Mesendoderm (in vitro differentiated cells): ENCODE data around the gene MUC2. TPM values are rescaled to one million over a fixed set of nuclear protein-coding genes. Genes with fewer than 3 reads are reported as not detected.

Experiments
- DNase-seq: peaks from one replicate; pipeline ENCODE4 v3.0.0; 2013
- H2AK5ac ChIP-seq: 2 replicates; pipeline ENCODE4 v1.6.1; 2013; ENCODE audit warnings: low read length, inconsistent platforms
- H2BK120ac ChIP-seq: 2 replicates; pipeline ENCODE4 v1.6.1; 2013; ENCODE audit warnings: low read depth, mild to moderate bottlenecking, low read length, moderate library complexity, mixed read lengths
- H2BK15ac ChIP-seq: replicated peaks from 2 replicates; pipeline ENCODE4 v1.6.1; 2013; ENCODE audit warnings: low read depth, mild to moderate bottlenecking, moderate library complexity
- H2BK5ac ChIP-seq: 2 replicates; pipeline ENCODE4 v1.6.1; 2013; ENCODE audit warnings: low read length, inconsistent platforms
- H3K18ac ChIP-seq: 2 replicates; pipeline ENCODE4 v1.6.1; 2013; ENCODE audit warnings: mild to moderate bottlenecking, low read length, mixed read lengths
- H3K23ac ChIP-seq: one replicate; pipeline ENCODE4 v1.6.1; 2013; ENCODE audit warnings: low read length
- H3K27ac ChIP-seq: 2 replicates; pipeline ENCODE4 v1.5.1; 2013; ENCODE audit warnings: low read depth, mild to moderate bottlenecking, inconsistent platforms, low read length, moderate library complexity
- H3K27me3 ChIP-seq: 2 replicates; pipeline ENCODE4 v1.6.1; 2013; ENCODE audit warnings: low read length, control low read depth, mild to moderate bottlenecking, inconsistent platforms; ENCODE audit not compliant: insufficient read depth, poor library complexity
- H3K36me3 ChIP-seq: 2 replicates; pipeline ENCODE4 v1.6.1; 2013; ENCODE audit warnings: low read length, inconsistent platforms; ENCODE audit not compliant: control insufficient read depth, insufficient read depth
- H3K4ac ChIP-seq: one replicate; pipeline ENCODE4 v1.6.1; 2013; ENCODE audit warnings: low read depth, mild to moderate bottlenecking, low read length, moderate library complexity
- H3K4me1 ChIP-seq: 2 replicates; pipeline ENCODE4 v1.6.1; 2013; ENCODE audit warnings: low read depth, low read length, inconsistent platforms; ENCODE audit not compliant: control insufficient read depth
- H3K4me2 ChIP-seq: 2 replicates; pipeline ENCODE4 v1.6.1; 2013; ENCODE audit warnings: low read length
- H3K4me3 ChIP-seq: 2 replicates; pipeline ENCODE4 v1.5.1; 2013; ENCODE audit warnings: mild to moderate bottlenecking, low read length
- H3K56ac ChIP-seq: one replicate; pipeline ENCODE4 v1.6.1; 2013; ENCODE audit warnings: low read length
- H3K79me1 ChIP-seq: 2 replicates; pipeline ENCODE4 v1.6.1; 2013; ENCODE audit warnings: low read length, inconsistent platforms
- H3K79me2 ChIP-seq: 2 replicates; pipeline ENCODE4 v1.6.1; 2013; ENCODE audit warnings: mild to moderate bottlenecking, low read length; ENCODE audit not compliant: control insufficient read depth, insufficient read depth
- H3K9ac ChIP-seq: 2 replicates; pipeline ENCODE4 v1.6.1; 2013; ENCODE audit warnings: low read length, inconsistent platforms
- H4K5ac ChIP-seq: one replicate; pipeline ENCODE4 v1.6.1; 2013; ENCODE audit warnings: low read length
- H4K8ac ChIP-seq: one replicate; pipeline ENCODE4 v1.6.1; 2013; ENCODE audit warnings: low read depth, mild to moderate bottlenecking, control low read depth, low read length, moderate library complexity
- WGBS: extraction: QIAGEN DNeasy Blood & Tissue Kit; methylation state at CpG from one replicate; pipeline ENCODE4 v1.1.7; 2013; ENCODE audit warnings: low lambda C conversion rate, missing lambda C conversion rate; ENCODE audit not compliant: insufficient coverage; ENCODE audit errors: extremely low coverage; 5-methylcytosine and 5-hydroxymethylcytosine counted together
- polyA plus RNA-seq, 2 experiments: library from polyadenylated mRNA; stranded (reverse); fragments of 200-250 nt; gene quantifications; one replicate each; pipeline ENCODE4 v1.2.3, GENCODE V29; 2013

MUC2 gene
- polyA plus RNA-seq (2013, experiment 1 of 2) = not detected
- polyA plus RNA-seq (2013, experiment 2 of 2) = under 0.01 TPM

GRCh38 chr11:1074244-1075221 is at the start of gene MUC2:
MUC2 (plus strand) TSS chr11:1074874.
- no peaks in the 10 kb centered on the region for H3K79me2 ChIP-seq
- H3K79me1 ChIP-seq = no peaks in the 10 kb centered on the region
- H3K9ac ChIP-seq = no peak within 1 kb of the TSS
- H2AK5ac ChIP-seq = no peak within 1 kb of the TSS
- no peak within 1 kb of the TSS for H3K18ac ChIP-seq
- no CpG with 5 or more reads among the region's 32 CpGs for WGBS
- H3K4me2 ChIP-seq = no peak within 1 kb of the TSS
- H3K27ac ChIP-seq = no peak within 1 kb of the TSS
- H3K4me1 ChIP-seq = no peaks in the 10 kb centered on the region
- H4K5ac ChIP-seq = no peak within 1 kb of the TSS
- H2BK15ac ChIP-seq = no peak within 1 kb of the TSS
- H3K23ac ChIP-seq = no peak within 1 kb of the TSS
- no peak within 1 kb of the TSS for H3K4ac ChIP-seq
- DNase-seq = no peak
- H3K4me3 ChIP-seq = no peak within 1 kb of the TSS
- H3K36me3 ChIP-seq = no peaks in the 10 kb centered on the region
- H2BK120ac ChIP-seq = no peak within 1 kb of the TSS
- no peak within 1 kb of the TSS for H2BK5ac ChIP-seq
- no peak within 1 kb of the TSS for H3K56ac ChIP-seq
- no peaks in the 10 kb centered on the region for H3K27me3 ChIP-seq
- H4K8ac ChIP-seq = no peak within 1 kb of the TSS

DNA sequence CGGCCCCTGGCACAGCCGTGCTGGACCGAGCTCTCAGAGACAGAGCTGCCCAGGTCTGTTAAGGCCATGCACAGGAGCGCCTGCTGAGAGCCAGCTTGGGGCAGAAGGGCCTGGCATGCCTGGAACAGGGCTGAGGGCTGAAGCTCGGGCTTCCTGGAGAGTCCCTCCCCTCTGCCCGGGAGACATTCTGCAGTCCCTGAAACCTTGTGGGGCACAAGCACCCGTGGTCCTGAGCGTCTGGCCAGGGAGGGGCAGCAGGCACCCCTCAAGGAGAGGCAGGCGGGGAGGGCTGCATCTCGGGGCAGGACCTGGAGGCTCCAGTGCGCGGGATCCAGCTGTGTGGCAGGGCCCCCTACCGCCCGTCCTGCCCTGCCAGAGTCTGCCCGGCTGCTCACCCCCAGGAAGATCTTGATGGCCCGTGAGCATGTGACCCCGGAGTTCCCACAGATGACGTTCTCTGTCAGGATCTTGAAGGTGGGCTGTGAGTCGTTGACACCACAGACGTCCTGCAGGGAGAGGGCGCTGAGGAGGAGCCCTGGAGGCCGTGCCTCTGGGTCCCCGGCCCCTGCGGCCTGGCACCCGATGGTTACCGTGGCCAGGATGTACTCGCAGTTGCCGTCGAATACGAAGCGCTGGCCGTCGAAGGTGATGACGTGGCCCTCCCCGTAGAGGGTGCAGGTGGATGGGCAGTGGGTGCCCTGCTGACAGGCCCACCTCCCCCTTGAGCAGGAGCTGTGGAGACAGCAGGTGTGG is 49.1 kb upstream of the MUC2 start:
- Histone ChIP-seq H4K5ac (no peak overlapping the region), H3K23ac (no peak overlapping the region), H3K56ac (no peak overlapping the region), H3K79me1 (no peaks in the 10 kb centered on the region), H3K79me2 (no peaks in the 10 kb centered on the region), H3K36me3 (no peaks in the 10 kb centered on the region), H3K27ac (no peak overlapping the region), H3K27me3 (no peaks in the 10 kb centered on the region), H3K9ac (no peak overlapping the region), H3K4me1 (no peaks in the 10 kb centered on the region), H3K4me3 (no peak overlapping the region), H3K18ac (no peak overlapping the region), H2BK15ac (no peak overlapping the region), H4K8ac (no peak overlapping the region), H3K4me2 (no peak overlapping the region), H2BK120ac (no peak overlapping the region), H2AK5ac (no peak overlapping the region), H3K4ac (no peak overlapping the region), H2BK5ac (no peak overlapping the region)
- WGBS = no CpG with 5 or more reads among the region's 35 CpGs
- DNase-seq = no peak

DNA sequence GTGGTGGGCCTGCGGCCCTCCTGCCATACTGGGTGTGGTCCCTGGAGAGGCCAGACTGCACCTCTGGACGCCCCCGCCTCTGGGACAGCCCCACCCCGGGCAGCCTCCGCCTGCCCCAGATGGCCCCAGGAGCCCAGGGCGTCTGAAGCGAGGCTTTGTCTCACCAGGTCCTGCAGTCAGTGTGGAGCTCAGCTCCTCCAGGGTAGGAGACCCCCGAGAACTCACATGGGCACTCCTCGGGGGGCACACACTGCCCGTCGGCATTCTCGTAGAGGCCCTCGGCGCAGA is 48.6 kb upstream of the MUC2 start:
- H2BK120ac ChIP-seq = no peak overlapping the region
- H3K23ac ChIP-seq = no peak overlapping the region
- no peaks in the 10 kb centered on the region for H3K79me1 ChIP-seq
- H3K4me1 ChIP-seq = no peaks in the 10 kb centered on the region
- no peak overlapping the region for H4K5ac ChIP-seq
- no CpG with 5 or more reads among the region's 14 CpGs for WGBS
- no peak overlapping the region for H3K4me3 ChIP-seq
- no peak overlapping the region for H3K4me2 ChIP-seq
- H3K4ac ChIP-seq = no peak overlapping the region
- no peaks in the 10 kb centered on the region for H3K79me2 ChIP-seq
- no peak overlapping the region for H2BK15ac ChIP-seq
- no peak overlapping the region for H4K8ac ChIP-seq
- H3K9ac ChIP-seq = no peak overlapping the region
- no peak overlapping the region for H3K27ac ChIP-seq
- no peak overlapping the region for H2BK5ac ChIP-seq
- no peaks in the 10 kb centered on the region for H3K36me3 ChIP-seq
- H3K56ac ChIP-seq = no peak overlapping the region
- H2AK5ac ChIP-seq = no peak overlapping the region
- no peak overlapping the region for H3K18ac ChIP-seq
- DNase-seq = no peak
- no peaks in the 10 kb centered on the region for H3K27me3 ChIP-seq

DNA sequence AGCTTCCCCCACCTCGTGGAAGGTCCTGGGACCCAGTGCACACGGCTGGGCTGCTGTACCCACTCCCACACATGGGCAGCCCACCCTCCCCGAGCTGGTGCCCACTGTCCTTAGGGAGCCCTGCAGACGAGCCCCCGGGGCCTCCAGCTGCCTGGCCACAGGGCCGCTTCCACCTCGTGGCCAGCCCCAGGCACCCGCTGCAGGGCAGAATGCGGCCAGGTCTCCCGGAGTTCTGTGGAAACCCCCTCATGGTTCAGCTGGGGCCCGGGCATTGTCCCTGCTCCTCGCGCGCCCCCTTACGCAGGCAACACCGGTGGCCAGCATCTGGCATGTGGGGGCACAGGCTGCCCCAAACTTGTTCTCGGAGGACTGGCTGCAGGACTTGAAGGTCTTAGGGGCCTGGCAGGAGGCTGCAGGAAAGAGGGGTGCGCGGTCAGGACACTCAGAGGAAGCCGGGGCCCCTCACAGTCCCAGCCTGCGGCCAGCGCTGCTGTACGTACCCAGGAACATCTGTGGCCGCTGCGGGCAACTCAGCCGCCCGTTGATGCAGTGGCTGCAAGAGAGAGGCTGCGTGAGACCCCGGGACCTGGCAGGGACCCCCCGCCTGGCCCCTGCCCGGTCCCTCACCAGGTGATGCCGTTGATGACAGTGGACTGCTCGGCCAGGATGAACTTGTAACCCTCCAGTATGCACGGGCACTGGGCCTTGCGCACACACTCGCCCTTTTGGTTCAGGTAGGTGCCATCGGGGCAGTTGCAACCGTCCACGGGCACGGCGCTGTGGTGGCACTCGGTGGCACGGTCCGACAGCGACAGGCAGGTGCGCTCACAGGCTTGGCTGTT is 47.8 kb upstream of the MUC2 start:
- H2BK15ac ChIP-seq = no peak overlapping the region
- no peaks in the 10 kb centered on the region for H3K79me2 ChIP-seq
- no peak overlapping the region for H2BK120ac ChIP-seq
- H3K4me1 ChIP-seq = no peaks in the 10 kb centered on the region
- H4K5ac ChIP-seq = no peak overlapping the region
- H2BK5ac ChIP-seq = no peak overlapping the region
- no CpG with 5 or more reads among the region's 46 CpGs for WGBS
- H3K56ac ChIP-seq = no peak overlapping the region
- H3K23ac ChIP-seq = no peak overlapping the region
- H3K79me1 ChIP-seq = no peaks in the 10 kb centered on the region
- H3K4me2 ChIP-seq = no peak overlapping the region
- H3K18ac ChIP-seq = no peak overlapping the region
- no peak overlapping the region for H3K4ac ChIP-seq
- no peak overlapping the region for H4K8ac ChIP-seq
- DNase-seq = no peak
- H2AK5ac ChIP-seq = no peak overlapping the region
- H3K27me3 ChIP-seq = no peaks in the 10 kb centered on the region
- H3K36me3 ChIP-seq = no peaks in the 10 kb centered on the region
- no peak overlapping the region for H3K9ac ChIP-seq
- H3K4me3 ChIP-seq = no peak overlapping the region
- H3K27ac ChIP-seq = no peak overlapping the region

GRCh38 chr11:1027483-1028290 is 47.0 kb upstream of the MUC2 start:
- no peak overlapping the region for H3K23ac ChIP-seq
- DNase-seq = no peak
- no peak overlapping the region for H3K56ac ChIP-seq
- no peak overlapping the region for H2AK5ac ChIP-seq
- H4K8ac ChIP-seq = no peak overlapping the region
- no peak overlapping the region for H3K27ac ChIP-seq
- H3K79me2 ChIP-seq = no peaks in the 10 kb centered on the region
- no peak overlapping the region for H3K4me2 ChIP-seq
- no peak overlapping the region for H2BK15ac ChIP-seq
- H3K4ac ChIP-seq = no peak overlapping the region
- H2BK5ac ChIP-seq = no peak overlapping the region
- H3K4me1 ChIP-seq = no peaks in the 10 kb centered on the region
- no peak overlapping the region for H3K18ac ChIP-seq
- no peaks in the 10 kb centered on the region for H3K79me1 ChIP-seq
- no peak overlapping the region for H4K5ac ChIP-seq
- no peak overlapping the region for H2BK120ac ChIP-seq
- no peak overlapping the region for H3K4me3 ChIP-seq
- no peaks in the 10 kb centered on the region for H3K36me3 ChIP-seq
- no peaks in the 10 kb centered on the region for H3K27me3 ChIP-seq
- no peak overlapping the region for H3K9ac ChIP-seq
- no CpG with 5 or more reads among the region's 36 CpGs for WGBS
